OCI-LY3 (cell line): ENCODE data around the gene HOXB3.

Experiments
- H2AFZ ChIP-seq: fragments of 200-600, 300-600 bp; shearing (Covaris generic); 2 replicates; pipeline ENCODE4 v1.6.0; 2014; ENCODE audit warnings: antibody characterized with exemption, low read depth, low read length
- H3K27ac ChIP-seq: fragments of 200-600, 300-600 bp; sonication (generic); 2 replicates; pipeline ENCODE4 v1.5.1; 2014; ENCODE audit warnings: mild to moderate bottlenecking, low read length, moderate library complexity, mixed read lengths
- H3K27me3 ChIP-seq: fragments of 200-600, 300-600 bp; sonication (generic); 2 replicates; pipeline ENCODE4 v1.6.1; 2014; ENCODE audit warnings: low read depth, low read length, mixed read lengths
- H3K36me3 ChIP-seq: fragments of 200-600, 300-600 bp; sonication (generic); replicated peaks from 2 replicates; pipeline ENCODE3; 2014; ENCODE audit warnings: low read depth, low read length, mixed read lengths
- H3K4me1 ChIP-seq: fragments of 300-600, 200-600 bp; sonication (generic); 2 replicates; pipeline ENCODE4 v1.6.1; 2014; ENCODE audit warnings: low read length, mixed read lengths
- H3K4me2 ChIP-seq: fragments of 200-600, 300-600 bp; sonication (generic); 2 replicates; pipeline ENCODE4 v1.6.1; 2014; ENCODE audit warnings: low read length, mixed read lengths
- H3K4me3 ChIP-seq: fragments of 300-600, 200-600 bp; sonication (generic); 2 replicates; pipeline ENCODE4 v1.5.1; 2014; ENCODE audit warnings: antibody characterized with exemption, mild to moderate bottlenecking, low read length, moderate library complexity
- H3K79me2 ChIP-seq: fragments of 300-600, 200-600 bp; shearing (Covaris generic); 2 replicates; pipeline ENCODE4 v1.6.1; 2014; ENCODE audit warnings: mild to moderate bottlenecking, low read length, mixed read lengths
- H3K9ac ChIP-seq: fragments of 300-600, 200-600 bp; shearing (Covaris generic); 2 replicates; pipeline ENCODE4 v1.6.0; 2014; ENCODE audit warnings: mild to moderate bottlenecking, low read length, moderate library complexity
- H3K9me3 ChIP-seq: fragments of 200-600, 300-600 bp; shearing (Covaris generic); 2 replicates; pipeline ENCODE4 v1.6.1; 2014; ENCODE audit warnings: low read length, mixed read lengths; ENCODE audit not compliant: insufficient read depth
- H4K20me1 ChIP-seq: fragments of 200-600, 300-600 bp; sonication (generic); 2 replicates; pipeline ENCODE4 v1.6.1; 2016; ENCODE audit warnings: low read length, mixed read lengths; ENCODE audit not compliant: insufficient read depth
- EZH2phosphoT487 ChIP-seq: fragments of 200-600 bp; shearing (Covaris generic); IDR thresholded peaks from 2 replicates; pipeline ENCODE4 v1.6.1; 2018; ENCODE audit warnings: antibody characterized with exemption, mixed run types, low read depth
- TF ChIP-seq, protein P1 (sequence below): fragments of 200-600, 300-600 bp; sonication (generic); IDR thresholded peaks from 2 replicates; pipeline ENCODE4 v1.5.1; 2014; ENCODE audit warnings: antibody characterized with exemption, low read length, low read depth

Gene HOXB3

DNA sequence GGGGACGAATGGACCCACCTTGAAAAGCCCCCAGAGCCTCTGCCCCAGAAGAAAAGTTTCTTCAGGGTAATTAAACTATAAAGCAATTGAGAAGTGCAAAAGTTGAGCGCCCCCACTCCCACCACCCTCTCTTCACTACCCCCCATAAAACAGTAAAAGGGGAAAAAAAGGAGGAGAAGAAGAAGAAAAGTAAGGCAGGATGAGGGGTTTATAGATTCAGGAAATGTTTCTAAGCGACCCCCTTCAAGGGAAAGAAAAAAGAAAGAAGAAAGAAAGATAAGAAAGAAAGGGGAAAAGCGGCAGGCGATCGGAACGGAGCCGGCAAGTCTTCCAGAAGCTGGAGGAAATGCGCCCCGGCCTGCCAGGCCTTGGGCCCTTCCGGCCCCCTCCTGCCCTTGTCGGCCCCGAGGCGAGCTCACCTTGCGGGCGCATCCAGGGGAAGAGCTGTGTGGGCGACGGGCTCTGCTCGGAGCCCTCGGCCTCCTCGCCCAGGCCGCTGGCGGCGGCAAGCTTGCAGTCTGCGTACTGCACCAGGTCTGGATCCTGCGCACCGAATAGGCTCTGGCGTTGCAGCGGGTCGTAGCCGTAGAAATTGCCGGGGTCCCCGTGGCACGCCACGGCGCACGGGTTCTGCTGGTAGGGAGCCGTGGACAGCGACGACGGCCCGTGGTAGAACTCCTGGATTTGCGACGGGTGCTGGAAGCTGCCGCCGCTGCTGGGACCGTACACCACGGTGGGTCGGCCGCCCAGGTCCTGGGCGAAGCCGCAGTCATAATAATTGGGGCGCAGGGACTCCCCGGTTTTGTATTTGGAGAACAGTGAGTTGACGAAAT lies 24.0 kb upstream of the HOXB3 start:
- H3K4me3 ChIP-seq = peak overlapping the region; percentile 85
- no peak overlapping the region for H2AFZ ChIP-seq
- H3K79me2 ChIP-seq = 0 out of 2 replicates have a peak, but pooled peaks cover 3% of the 10 kb centered on the region
- H3K9ac ChIP-seq = no peak overlapping the region
- H3K9me3 ChIP-seq = no peaks in the 10 kb centered on the region
- peaks cover 35% of the 10 kb centered on the region for H3K27me3 ChIP-seq
- no peaks in the 10 kb centered on the region for H3K36me3 ChIP-seq
- H3K4me1 ChIP-seq = peaks cover 15% of the 10 kb centered on the region
- H4K20me1 ChIP-seq = no peaks in the 10 kb centered on the region
- H3K4me2 ChIP-seq = peak overlapping the region; percentile 96
- TF ChIP-seq, protein P1, sequence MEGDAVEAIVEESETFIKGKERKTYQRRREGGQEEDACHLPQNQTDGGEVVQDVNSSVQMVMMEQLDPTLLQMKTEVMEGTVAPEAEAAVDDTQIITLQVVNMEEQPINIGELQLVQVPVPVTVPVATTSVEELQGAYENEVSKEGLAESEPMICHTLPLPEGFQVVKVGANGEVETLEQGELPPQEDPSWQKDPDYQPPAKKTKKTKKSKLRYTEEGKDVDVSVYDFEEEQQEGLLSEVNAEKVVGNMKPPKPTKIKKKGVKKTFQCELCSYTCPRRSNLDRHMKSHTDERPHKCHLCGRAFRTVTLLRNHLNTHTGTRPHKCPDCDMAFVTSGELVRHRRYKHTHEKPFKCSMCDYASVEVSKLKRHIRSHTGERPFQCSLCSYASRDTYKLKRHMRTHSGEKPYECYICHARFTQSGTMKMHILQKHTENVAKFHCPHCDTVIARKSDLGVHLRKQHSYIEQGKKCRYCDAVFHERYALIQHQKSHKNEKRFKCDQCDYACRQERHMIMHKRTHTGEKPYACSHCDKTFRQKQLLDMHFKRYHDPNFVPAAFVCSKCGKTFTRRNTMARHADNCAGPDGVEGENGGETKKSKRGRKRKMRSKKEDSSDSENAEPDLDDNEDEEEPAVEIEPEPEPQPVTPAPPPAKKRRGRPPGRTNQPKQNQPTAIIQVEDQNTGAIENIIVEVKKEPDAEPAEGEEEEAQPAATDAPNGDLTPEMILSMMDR = no peak
- TF ChIP-seq EZH2phosphoT487 = no peak
- H3K27ac ChIP-seq = no peak overlapping the region

DNA sequence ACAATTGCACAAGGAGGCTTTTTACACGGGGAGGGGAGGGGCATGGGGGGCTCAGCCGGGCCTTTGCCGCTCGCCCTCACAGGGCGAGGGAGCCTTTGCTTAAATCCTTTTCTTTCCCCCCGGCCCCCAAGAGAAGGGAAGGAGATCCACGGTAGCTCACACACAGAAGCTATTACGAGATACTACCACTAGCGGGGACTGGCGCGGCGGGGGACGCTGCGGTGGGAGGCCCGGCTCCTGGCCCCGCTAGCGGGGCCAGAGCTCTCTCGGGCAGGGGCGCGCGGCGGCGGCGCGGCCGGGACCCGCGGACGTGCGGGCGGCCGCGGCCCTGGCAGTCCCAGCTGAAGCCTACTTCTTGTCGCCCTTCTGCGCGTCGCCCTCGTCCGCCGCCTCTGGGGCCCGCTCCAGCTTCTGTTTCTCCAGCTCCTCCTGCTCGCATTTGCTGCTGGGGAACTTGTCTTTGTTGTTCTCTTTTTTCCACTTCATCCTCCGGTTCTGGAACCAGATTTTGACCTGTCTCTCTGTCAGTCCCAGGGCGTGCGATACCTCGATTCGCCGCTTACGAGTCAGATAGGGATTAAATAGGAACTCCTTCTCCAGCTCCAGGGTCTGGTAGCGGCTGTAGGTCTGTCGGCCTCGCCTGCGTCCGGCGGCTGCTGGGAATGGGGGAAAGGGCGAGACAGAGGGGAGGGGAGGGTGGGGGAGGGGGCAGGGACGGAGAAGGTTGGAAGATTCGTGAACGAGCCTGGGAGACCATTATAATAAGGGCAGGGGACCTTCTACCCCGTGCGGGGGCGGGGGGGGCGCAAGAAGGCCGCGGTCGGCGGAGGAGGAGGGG lies 23.0 kb upstream of the HOXB3 start:
- Histone ChIP-seq H3K4me1 (peaks cover 9% of the 10 kb centered on the region; the same call in 1 of the 2 replicates), H3K79me2 (0 out of 2 replicates have a peak, but pooled peaks cover 3% of the 10 kb centered on the region), H3K36me3 (no peaks in the 10 kb centered on the region), H3K4me3 (peak overlapping the region; percentile 85), H3K27ac (no peak overlapping the region), H3K27me3 (peaks cover 28% of the 10 kb centered on the region), H4K20me1 (no peaks in the 10 kb centered on the region), H3K4me2 (peak overlapping the region; percentile 96), H3K9me3 (no peaks in the 10 kb centered on the region), H3K9ac (peak overlapping the region; percentile 90), H2AFZ (peak overlapping the region; percentile 89)
- TF ChIP-seq, protein P1 = no peak
- no peak for TF ChIP-seq EZH2phosphoT487

DNA sequence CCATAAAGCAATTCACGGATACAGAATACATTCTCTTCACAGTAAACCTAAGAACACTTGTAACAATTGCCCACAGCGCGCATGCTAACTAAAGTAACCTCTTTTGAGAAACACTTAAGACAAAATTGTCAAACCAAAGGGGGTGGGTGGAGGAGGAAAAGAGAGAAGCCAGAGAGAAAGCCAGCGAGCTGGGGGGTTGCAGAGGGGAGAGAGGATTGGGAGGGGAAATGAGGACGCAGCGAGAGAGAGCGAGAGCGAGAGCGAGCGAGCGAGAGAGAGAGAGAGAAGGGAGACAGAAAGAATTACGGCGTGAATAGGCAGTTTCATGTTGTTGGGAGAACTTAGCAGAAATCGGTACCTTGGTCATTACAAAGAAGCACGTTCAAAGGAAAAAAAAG lies 22.4 kb upstream of the HOXB3 start:
- Histone ChIP-seq H3K79me2 (0 out of 2 replicates have a peak, but pooled peaks cover 3% of the 10 kb centered on the region), H4K20me1 (no peaks in the 10 kb centered on the region), H3K4me1 (peaks cover 9% of the 10 kb centered on the region; the same call in 1 of the 2 replicates), H3K9me3 (no peaks in the 10 kb centered on the region), H3K36me3 (no peaks in the 10 kb centered on the region), H2AFZ (peak overlapping the region; percentile 77), H3K27me3 (peaks cover 22% of the 10 kb centered on the region), H3K9ac (peak overlapping the region; percentile 90), H3K27ac (peak overlapping the region; percentile 10; the same call in 1 of the 2 replicates), H3K4me2 (peak overlapping the region; percentile 96), H3K4me3 (peak overlapping the region; percentile 85)
- no peak for TF ChIP-seq EZH2phosphoT487
- TF ChIP-seq, protein P1 = no peak
